SU-DHL-6 (cell line): ENCODE data around the gene RTN4R.

Source experiments
- EZH2phosphoT487 ChIP-seq: fragments of 200-600 bp; sonication (generic), shearing (Covaris generic); conservative IDR thresholded peaks from 2 replicates; pipeline ENCODE4 v1.6.1; 2018; ENCODE audit warnings: mild to moderate bottlenecking, antibody characterized with exemption, low read length, moderate library complexity, mixed read lengths
- TF ChIP-seq, protein P1 (sequence below): fragments of 200-600 bp; sonication (generic); IDR thresholded peaks from one replicate; pipeline ENCODE4 v1.5.1; 2017; ENCODE audit warnings: antibody characterized with exemption, mild to moderate bottlenecking, low read length, moderate library complexity; ENCODE audit not compliant: insufficient read depth, poor library complexity, severe bottlenecking

- TF ChIP-seq, protein P1, sequence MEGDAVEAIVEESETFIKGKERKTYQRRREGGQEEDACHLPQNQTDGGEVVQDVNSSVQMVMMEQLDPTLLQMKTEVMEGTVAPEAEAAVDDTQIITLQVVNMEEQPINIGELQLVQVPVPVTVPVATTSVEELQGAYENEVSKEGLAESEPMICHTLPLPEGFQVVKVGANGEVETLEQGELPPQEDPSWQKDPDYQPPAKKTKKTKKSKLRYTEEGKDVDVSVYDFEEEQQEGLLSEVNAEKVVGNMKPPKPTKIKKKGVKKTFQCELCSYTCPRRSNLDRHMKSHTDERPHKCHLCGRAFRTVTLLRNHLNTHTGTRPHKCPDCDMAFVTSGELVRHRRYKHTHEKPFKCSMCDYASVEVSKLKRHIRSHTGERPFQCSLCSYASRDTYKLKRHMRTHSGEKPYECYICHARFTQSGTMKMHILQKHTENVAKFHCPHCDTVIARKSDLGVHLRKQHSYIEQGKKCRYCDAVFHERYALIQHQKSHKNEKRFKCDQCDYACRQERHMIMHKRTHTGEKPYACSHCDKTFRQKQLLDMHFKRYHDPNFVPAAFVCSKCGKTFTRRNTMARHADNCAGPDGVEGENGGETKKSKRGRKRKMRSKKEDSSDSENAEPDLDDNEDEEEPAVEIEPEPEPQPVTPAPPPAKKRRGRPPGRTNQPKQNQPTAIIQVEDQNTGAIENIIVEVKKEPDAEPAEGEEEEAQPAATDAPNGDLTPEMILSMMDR: no peak
- no peak for TF ChIP-seq EZH2phosphoT487
Observed at GRCh38 chr22:20228055-20228938, 39.8 kb downstream of the RTN4R start.
